Ovary (tissue), 3 donors: ENCODE data around the gene PRKAB1.
"Not testable (repeated sequence)": the region's sequence is repeated elsewhere in the genome, so short reads cannot be mapped to it uniquely, and the experiment has no call there.

Experiments
- CTCF ChIP-seq, 3 donors: fragments of 450-650 bp in 2 of 3; fragments of 200-600 bp in 1 of 3; IDR thresholded peaks; one replicate each; pipeline versions ENCODE4 v1.5.1 to v1.8.0; 2016 to 2022; ENCODE audit warnings: antibody characterized with exemption in 3 of 3, mild to moderate bottlenecking in 1 of 3
- POLR2A ChIP-seq: fragments of 450-650 bp; IDR thresholded peaks from one replicate; pipeline ENCODE4 v1.6.1; 2017; ENCODE audit warnings: antibody characterized with exemption, mild to moderate bottlenecking, moderate library complexity
- donor health status: DM: no; HTN: no; CAD: no.

DNA sequence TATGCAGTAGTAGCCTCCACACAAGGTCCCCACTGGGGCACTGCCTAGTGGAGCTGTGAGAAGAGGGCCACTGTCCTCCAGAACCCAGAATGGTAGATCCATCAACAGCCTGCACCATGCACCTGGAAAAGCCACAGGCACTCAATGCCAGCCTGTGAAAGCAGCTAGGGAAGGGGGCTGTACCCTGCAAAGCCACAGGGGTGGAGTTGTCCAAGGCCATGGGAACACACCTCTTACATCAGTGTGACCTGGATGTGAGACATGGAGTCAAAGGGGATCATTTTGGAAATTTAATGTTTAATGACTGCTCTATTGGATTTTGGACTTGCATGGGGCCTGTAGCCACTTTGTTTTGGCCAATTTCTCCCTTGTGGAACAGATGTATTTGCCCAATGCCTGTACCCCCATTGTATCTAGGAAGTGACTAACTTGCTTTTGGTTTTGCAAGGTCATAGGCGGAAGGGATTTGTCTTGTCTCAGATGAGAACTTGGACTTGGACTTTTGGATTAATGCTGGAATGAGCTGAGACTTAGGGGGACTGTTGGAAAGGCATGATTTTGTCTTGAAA, 49.5 kb upstream of the PRKAB1 start:
- TF ChIP-seq CTCF (IDR thresholded peaks at IDR 0.05); POLR2A: not testable (repeated sequence)
